Right lobe of liver (tissue), 6 donors: Measurements from ENCODE around the gene LITAFD. TPM values are rescaled to one million over a fixed set of nuclear protein-coding genes. Genes with fewer than 3 reads are reported as not detected.

Source experiments
- ATAC-seq, 4 donors: fragments of 200-7000 bp; cut with Tn5 transposase; one replicate each; pipeline ENCODE4 v1.9.1; 2020; ENCODE audit warnings: mild to moderate bottlenecking in 4 of 4, moderate library complexity in 4 of 4
- DNase-seq, 3 donors: peaks; one replicate each; pipeline ENCODE4 v3.0.0-alpha.2; 2020
- H3K27ac ChIP-seq, 3 donors: fragments of 200-600 bp; one replicate each; pipeline ENCODE4 v1.8.0; 2022
- H3K27me3 ChIP-seq, 2 donors: fragments of 200-600 bp; one replicate each; pipeline ENCODE4 v1.8.0; 2022
- H3K36me3 ChIP-seq, 4 donors: fragments of 200-600 bp; sonication (generic) in 1 of 4; one replicate each; pipeline versions ENCODE4 v1.5.1 to v1.8.0; 2017 to 2022; ENCODE audit warnings: control low read depth in 1 of 4
- H3K4me1 ChIP-seq, 4 donors: fragments of 200-600 bp; sonication (generic) in 1 of 4; one replicate each; pipeline versions ENCODE4 v1.5.1 to v1.8.0; 2017 to 2022; ENCODE audit warnings: control low read depth in 1 of 4
- H3K4me3 ChIP-seq, 3 donors: fragments of 200-600 bp; one replicate each; pipeline ENCODE4 v1.8.0; 2022
- H3K9me3 ChIP-seq, 4 donors: fragments of 200-600 bp; sonication (generic) in 1 of 4; one replicate each; pipeline versions ENCODE4 v1.5.1 to v1.8.0; 2017 to 2022; ENCODE audit warnings: control low read depth in 1 of 4
- CTCF ChIP-seq, 4 donors: fragments of 200-600 bp in 3 of 4; fragments of 450-650 bp in 1 of 4; IDR thresholded peaks; one replicate each; pipeline versions ENCODE4 v1.5.1 to v1.8.0; 2016 to 2022; ENCODE audit warnings: antibody characterized with exemption in 4 of 4, mild to moderate bottlenecking in 2 of 4
- POLR2A ChIP-seq: fragments of 450-650 bp; IDR thresholded peaks from one replicate; pipeline ENCODE4 v1.6.1; 2017; ENCODE audit warnings: antibody characterized with exemption, mild to moderate bottlenecking
- WGBS: methylation state at CpG from one replicate; pipeline ENCODE4 v1.1.6; 2018; ENCODE audit warnings: low coverage, low lambda C conversion rate; ENCODE audit not compliant: insufficient coverage; ENCODE audit errors: missing lambda C conversion rate; 5-methylcytosine and 5-hydroxymethylcytosine counted together
- intact Hi-C, 2 donors: fragments of 100-400 bp; cut with DNase I; formaldehyde crosslinking; loops; one replicate each; pipeline versions ENCODE4 v1.11.2 to v1.14.1; 2022
- total RNA-seq, 6 experiments: library from RNA; depleted of rRNA in 2 of 6; stranded (reverse); fragments of >200 nt in 2 of 6; fragmentation: NEBNext Ultra II Directional in 3 of 6; extraction: Animal tissue kit (Norgen Biotek cat#: 25700) in 3 of 6; gene quantifications; one replicate each; pipeline versions ENCODE4 v1.1.0 to v1.2.4, GENCODE V29; 2016 to 2023
- donor health status: DM: no; HTN: yes; CAD: no.
- donor health status: DM: no; HTN: no; CAD: no.
- donor health status: DM: no; HTN: no; CAD: no.
- donor health status: DM: no; HTN: yes; CAD: no.
- donor health status: DM: no; HTN: yes; CAD: no.

LITAFD gene
- total RNA-seq, 6 experiments from 2014 or later = not detected

GRCh38 chr16:8904018-8904430, 21.9 kb downstream of the LITAFD start:
- TF ChIP-seq CTCF (IDR thresholded peaks at IDR 0.05) (no peak), POLR2A (no peak)
- no peak for DNase-seq
- H3K9me3 ChIP-seq = no peaks in the 10 kb centered on the region
- H3K27ac ChIP-seq = no peak overlapping the region
- ATAC-seq = peak in 1 of 4 donors; percentile 37
- H3K36me3 ChIP-seq = peaks cover 17 to 95% (median 50%) of the 10 kb centered on the region in 4 donors
- no peaks in the 10 kb centered on the region for H3K4me1 ChIP-seq
- no peaks in the 10 kb centered on the region for H3K27me3 ChIP-seq
- intact Hi-C loops = no loop called here
- 83% methylated on average over 1 of the region's 8 CpGs for WGBS
- no peak overlapping the region for H3K4me3 ChIP-seq

- TF ChIP-seq POLR2A = no peak
- TF ChIP-seq CTCF (IDR thresholded peaks at IDR 0.05) = peak; percentile 21 to 42 (median 27)
- intact Hi-C loops = no loop called here
- Histone ChIP-seq H3K27ac (no peak overlapping the region), H3K36me3 (peaks cover 10 to 91% (median 45%) of the 10 kb centered on the region in 4 donors), H3K9me3 (no peaks in the 10 kb centered on the region), H3K4me1 (no peaks in the 10 kb centered on the region), H3K27me3 (no peaks in the 10 kb centered on the region), H3K4me3 (no peak overlapping the region)
- peak; percentile 62 to 77 (median 64) for ATAC-seq
- no peak for DNase-seq
- 68% methylated on average over 12 of the region's 13 CpGs for WGBS
Observed at GRCh38 chr16:8905168-8905762, 23.1 kb downstream of the LITAFD start.

- ATAC-seq = peak in 2 of 4 donors; percentile 13 to 25
- Histone ChIP-seq H3K36me3 (peaks cover 10 to 91% (median 45%) of the 10 kb centered on the region in 4 donors), H3K27ac (no peak overlapping the region), H3K4me1 (no peaks in the 10 kb centered on the region), H3K9me3 (no peaks in the 10 kb centered on the region), H3K27me3 (no peaks in the 10 kb centered on the region), H3K4me3 (no peak overlapping the region)
- 86% methylated on average over 8 of the region's 14 CpGs for WGBS
- no peak for DNase-seq
- intact Hi-C loops = no loop called here
- no peak for TF ChIP-seq POLR2A
- TF ChIP-seq CTCF (IDR thresholded peaks at IDR 0.05) = peak in 3 of 4 donors; percentile 3 to 17 (median 11)
Observed at GRCh38 chr16:8905795-8906591, 23.8 kb downstream of the LITAFD start.

GRCh38 chr16:8907096-8907495, 24.9 kb downstream of the LITAFD start:
- 32% methylated on average over 4 of the region's 4 CpGs for WGBS
- DNase-seq (no peak), ATAC-seq (no peak)
- intact Hi-C loops = no loop called here
- Histone ChIP-seq H3K9me3 (no peaks in the 10 kb centered on the region), H3K27me3 (no peaks in the 10 kb centered on the region), H3K4me1 (no peaks in the 10 kb centered on the region), H3K27ac (no peak overlapping the region), H3K36me3 (peaks cover 10 to 90% (median 37%) of the 10 kb centered on the region in 4 donors), H3K4me3 (no peak overlapping the region)
- no peak for TF ChIP-seq CTCF (IDR thresholded peaks at IDR 0.05)
- no peak for TF ChIP-seq POLR2A
